Measurements from ENCODE around the gene CLIC3.
A peak's percentile ranks its signal among the peaks of the same experiment; 100 is the strongest.

Gene CLIC3

DNA sequence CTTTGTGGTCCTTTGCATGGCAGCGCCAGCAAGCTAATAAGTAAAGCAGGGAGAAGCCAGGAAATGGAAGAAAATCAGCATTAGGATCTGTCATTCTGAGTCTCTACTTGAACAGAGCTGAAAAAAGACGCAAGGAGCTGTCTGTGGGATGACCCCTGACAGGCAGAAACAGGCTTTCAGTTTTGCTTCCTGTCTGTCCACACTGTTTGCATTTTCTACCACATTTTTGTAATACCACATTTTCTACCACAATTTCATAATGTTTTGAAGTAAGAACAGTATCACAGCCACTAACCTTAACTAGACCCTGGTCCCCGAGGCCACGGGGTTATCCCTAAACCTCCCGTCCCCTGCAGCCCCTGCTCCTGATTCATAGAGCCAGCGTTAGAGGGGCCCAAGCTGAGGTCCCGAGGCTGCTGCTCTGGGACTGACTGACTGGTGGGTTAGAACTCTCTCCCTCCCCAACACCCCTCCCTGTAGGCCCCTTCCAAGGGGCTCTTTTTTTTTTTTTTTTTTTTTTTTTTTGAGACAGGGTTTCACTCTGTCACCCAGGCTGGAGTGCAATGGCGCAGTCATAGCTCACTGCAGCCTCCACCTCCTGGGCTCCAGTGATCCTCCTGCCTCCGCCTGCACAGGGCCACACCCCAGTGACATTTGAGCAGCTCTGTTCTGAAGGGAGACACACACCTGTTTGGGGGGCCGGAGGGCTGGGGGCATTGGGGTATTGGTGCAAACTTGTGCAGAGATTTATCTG, 4.0 kb upstream of the CLIC3 start:
- DNase-seq (ENCODE audit: low spot score): peak; percentile 63

DNA sequence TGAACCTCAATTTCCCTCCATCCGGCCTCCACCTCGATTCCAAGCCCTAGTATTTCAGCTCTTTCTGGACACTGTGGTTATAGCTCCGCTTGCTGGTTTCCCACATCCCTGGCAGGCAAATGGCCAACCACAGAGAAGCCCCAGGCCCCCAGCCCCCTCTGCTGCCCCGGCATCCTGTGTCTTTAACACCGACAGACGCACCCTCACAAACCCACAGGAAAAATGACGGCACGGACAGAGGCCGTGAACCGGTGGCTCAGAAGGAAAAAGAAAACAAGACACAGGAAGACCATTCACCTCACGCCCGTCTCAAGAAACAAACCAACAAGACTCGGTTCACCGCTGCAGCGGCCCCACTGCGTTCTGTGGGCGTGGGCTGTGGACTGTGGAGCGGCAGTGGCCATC, 1.5 kb upstream of the CLIC3 start:
- DNase-seq (ENCODE audit: low spot score): peak; percentile 23

DNA sequence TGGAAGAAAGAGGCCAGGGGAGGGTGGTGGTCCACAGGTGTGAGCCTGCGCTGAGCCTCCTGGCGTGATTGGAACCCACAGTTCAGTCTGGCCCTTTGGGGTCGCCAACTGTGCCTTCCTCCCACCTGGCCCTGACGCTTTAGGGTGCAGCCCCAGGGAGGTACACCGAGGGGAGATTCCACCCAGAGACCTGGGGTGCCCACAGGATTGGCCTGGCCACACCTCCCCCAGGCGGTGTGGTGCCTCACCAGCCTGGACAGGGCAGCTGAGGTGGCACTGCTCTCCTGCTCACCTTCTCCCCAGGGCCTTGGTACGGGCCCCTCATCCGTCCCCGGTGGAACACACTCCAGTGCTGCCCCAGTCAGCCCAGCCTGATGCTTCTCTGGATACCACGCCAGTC, 1.0 kb upstream of the CLIC3 start:
- no peak for DNase-seq (ENCODE audit: low spot score)

DNA sequence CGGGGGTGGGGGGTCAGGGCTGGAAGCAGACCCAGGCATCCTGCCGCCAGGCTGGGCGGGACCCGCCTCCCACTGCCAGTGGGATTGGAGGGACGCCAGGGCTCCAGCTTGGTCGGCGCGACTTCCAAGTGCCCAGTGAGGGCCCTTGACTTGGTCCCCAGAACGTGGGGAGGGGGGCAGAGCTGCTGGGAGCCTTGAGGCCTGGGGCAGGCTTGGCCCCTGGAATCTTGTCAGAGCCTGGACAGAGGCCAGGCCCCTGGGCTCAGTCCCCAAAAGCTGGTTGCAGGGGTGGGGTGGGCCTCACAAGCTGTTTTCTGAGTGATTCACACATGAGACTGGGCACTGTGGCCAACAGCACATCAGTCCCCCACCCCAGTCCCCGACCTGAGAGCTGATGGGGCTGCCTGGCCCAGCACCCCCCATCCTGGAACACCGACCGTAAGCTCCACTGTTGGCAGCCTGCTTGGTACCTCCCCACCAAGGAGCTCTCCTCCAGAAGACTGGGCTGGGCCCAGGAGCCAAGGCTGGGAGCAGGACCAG, 526 bp downstream of the CLIC3 start:
- no peak for DNase-seq (ENCODE audit: low spot score)

DNA sequence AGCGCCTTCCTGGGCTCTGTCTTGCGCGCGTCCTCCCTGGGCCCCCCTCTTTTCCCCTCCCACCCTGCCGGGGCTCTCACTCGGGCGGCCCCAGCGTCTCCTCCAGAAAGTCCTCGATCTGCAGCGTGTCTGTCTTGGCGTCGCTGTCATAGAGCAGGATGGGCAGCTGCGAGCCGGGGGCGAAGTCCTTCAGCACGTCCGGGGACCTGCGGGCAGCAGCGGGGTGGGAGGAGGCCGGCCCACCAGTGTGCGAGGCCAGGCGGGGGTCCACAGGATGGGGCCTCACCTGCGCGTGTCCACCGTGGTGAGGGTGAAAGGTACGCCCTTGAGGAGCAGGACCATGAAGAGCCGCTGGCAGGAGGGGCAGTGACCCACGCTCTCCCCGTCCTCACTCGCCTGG, 1.0 kb downstream of the CLIC3 start:
- DNase-seq (ENCODE audit: low spot score): no peak

DNA sequence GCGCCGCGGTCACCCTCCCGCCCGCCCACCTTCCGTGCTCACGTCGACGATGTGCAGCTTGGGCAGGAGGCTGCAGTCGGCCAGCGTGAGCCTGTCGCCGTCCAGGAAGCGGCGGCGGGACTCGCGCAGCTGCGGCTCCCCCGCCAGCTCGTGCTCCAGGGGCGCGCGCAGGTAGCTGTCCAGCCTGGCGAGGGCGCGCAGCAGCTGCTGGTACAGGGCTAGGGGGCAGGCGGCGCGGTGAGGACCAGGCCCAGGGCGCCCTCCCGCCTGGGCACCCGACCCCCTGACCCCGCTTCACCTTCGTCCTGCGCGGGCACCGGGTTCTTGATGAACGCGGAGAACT, 1.5 kb downstream of the CLIC3 start:
- no peak for DNase-seq (ENCODE audit: low spot score)

DNA sequence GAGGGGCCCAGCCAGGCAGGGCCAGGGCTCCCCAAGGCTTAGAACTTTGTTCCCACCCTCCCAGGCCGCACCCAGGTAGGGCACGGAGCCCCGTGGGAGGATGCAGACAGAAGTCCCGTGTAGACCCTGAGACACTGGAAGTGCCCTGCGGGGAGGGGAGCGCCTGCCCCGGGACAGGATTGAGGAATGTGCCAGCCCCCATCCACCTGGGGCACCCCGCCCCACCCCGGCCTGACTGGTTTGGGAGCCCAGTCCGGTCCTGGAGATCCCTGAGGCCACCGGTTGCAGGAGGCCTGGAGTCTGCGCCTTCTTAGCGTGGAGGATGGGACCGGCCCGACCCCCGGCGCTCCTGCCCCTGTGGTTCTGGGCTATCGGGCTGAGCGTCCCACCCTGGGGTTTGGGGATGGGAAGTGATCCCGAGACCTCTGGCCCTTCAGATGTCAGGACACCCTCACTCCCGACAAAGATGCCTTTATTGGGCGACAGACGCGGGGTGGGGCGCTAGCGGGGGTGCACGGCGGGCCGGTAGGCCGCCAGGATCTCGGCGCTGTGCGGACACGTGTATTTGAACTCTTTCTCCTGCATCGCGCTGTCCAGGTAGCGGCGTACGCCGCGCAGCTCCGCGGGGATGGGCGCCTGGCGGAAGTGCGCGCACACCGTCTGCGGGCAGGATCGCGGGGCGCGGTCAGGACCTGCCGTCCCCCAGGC, 2.0 kb downstream of the CLIC3 start:
- no peak for DNase-seq (ENCODE audit: low spot score)

DNA sequence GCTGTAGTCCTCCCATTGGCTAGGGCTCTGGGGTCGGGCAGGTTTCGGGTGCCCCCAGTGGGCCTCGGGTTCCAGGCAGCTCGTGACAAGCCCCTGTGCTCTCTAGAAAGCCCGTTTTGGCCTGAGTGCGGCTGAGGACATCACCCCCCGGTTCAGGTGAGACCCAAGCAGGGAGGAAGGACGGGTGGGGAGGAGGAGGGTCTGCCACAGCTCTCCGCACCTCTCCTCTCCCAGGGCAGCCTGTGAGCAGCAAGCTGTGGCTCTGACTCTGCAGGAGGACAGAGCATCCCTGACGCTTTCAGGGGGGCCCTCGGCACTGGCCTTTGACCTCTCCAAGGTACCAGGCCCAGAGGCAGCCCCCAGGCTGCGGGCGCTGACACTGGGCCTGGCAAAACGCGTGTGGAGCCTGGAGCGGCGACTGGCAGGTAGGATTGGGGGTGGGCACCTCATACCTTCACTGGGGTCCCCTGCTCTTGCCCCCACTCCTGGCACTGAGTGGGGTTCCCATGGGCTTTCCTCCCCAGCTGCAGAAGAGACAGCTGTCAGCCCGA, 3.5 kb downstream of the CLIC3 start:
- no peak for DNase-seq (ENCODE audit: low spot score)

DNA sequence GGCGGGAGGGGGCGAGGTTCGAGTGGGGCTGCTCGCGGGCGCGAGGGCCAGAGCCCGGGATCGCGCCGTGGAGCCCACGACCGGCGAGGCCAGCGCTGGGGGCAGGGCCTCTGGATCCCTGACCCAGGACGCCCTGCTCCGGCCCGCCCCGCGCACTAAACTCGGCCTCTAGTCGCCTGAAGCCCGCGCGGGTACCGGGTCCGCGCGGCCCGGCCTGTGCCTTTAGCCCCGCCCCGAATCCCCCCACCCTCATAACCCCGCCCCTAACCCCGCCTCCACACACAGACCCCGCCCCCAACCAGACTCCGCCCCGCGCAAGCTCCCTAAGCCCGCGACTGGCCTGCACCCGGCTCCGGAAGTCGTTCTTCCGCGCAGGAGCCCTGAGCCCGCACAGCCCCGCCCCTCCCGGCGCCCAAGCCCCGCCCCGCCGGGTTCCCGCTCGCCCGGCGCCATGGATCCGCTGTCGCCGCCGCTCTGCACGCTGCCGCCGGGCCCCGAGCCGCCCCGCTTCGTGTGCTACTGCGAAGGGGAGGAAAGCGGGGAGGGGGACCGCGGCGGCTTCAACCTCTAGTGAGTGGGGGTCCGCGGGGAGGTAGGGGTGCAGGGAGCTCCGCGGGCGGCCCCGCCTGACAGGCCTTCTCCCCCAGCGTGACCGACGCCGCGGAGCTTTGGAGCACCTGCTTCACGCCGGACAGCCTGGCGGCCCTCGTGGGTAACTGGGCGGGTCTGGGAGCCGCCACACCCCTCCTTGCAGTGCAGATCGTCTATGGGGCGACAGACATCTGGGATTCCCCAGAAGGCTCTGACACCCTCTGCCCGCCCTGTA, 4.2 kb downstream of the CLIC3 start, which contains the start of gene PAXX:
PAXX (plus strand) TSS at position 430 of the 826 bp plus-strand sequence; CDS start at position 452, 22 bp downstream.
- peak; percentile 95 for DNase-seq (ENCODE audit: low spot score)

DNA sequence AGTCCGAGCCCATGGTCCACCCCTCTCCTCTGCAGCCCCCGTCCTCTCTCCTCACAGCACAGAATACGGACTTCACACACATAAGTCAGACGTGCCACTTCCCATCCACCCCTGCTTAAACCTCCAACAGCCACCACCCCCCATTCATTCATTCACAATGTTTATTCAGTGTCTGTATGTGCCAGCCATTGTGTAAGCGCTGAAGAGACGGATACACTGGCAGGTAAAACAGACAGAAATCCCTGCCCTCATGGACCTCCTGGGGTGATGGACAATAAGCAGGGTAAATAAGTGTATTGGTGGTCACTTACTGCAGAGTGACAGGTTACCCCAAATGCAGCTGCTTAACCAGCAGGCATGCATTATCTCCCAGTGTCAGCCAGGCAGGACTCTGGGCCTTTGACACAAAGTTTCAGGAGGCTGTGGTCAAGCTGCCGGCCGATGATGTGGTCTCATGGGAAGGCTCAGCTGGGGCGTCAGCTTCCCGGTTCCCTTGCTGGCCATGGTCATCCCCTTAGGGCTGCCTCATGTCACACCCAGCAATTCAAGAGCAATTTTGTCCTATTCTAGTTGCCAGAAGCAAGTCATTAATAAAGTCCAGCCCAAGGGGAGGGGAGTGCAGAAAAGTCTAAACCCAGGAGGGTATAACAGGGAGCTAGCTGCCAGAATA, 6.0 kb downstream of the CLIC3 start:
- DNase-seq (ENCODE audit: low spot score): no peak

DNA sequence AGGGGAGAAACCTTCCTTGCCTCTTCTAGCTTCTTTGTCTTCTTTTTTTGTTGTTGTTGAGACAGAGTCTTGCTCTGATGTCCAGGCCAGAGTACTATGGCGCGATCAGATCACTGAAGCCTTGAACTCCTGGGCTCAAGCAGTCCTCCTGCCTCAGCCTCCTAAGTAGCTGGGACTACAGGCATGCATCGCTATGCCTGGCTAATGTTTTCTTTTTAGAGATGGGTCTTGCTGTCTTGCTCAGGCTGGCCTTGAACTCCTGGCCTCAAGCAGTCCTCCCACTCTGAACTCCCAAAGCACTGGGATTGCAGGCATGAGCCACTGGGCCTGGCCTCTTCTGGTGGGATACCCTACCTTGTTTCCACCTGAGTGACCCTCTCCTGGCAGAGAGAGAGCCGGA, 7.5 kb downstream of the CLIC3 start:
- no peak for DNase-seq (ENCODE audit: low spot score)

DNA sequence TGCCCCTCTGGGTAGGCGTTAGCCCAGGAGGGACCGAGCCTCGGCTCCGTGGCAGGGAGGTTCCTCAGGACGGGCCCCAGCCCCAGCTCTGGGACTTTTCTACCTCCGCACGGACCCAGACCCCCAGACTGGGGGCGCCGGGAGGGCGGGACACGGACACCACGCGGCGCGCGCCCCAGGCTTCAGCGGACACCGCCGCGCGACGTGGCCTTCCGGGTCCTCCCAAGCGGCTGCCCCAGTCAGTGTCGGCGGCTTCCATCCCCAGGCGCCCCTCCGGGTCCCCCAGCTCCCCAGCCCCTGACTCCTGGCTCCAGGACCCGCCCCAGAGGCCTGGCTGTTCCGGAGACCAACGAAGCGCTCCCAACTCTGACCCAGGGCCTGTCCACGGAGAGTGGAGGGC, 10.5 kb downstream of the CLIC3 start:
- no peak for DNase-seq (ENCODE audit: low spot score)

DNA sequence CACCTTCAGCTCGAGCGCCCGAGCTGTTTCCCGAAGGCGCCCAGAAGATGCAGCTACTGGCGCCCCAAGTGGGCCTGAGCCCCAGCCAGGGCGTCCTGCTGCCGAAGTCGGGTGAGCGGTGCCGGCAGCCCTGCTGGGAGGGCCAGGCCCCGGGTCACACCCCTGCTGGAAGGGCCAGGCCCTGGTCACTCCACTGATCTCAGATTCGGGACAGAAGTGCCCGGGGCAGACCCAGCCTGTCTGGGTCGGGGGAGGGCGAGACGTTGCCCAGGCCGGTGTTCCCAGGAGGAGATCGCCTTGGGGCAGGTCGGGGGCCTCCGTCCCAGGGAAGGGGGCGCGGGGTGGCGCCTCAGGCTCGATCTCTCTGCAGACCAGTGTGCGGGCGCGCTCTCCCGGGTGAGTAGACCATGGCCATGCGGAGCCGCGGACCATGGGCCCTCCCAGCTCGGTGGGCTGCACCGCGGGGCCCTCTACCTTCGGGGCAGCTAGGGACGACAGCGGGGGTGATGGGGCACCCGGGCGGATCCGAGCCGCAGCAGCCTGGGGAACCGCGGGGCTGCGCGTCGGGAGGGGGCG, 11.3 kb downstream of the CLIC3 start:
- DNase-seq (ENCODE audit: low spot score): no peak

DNA sequence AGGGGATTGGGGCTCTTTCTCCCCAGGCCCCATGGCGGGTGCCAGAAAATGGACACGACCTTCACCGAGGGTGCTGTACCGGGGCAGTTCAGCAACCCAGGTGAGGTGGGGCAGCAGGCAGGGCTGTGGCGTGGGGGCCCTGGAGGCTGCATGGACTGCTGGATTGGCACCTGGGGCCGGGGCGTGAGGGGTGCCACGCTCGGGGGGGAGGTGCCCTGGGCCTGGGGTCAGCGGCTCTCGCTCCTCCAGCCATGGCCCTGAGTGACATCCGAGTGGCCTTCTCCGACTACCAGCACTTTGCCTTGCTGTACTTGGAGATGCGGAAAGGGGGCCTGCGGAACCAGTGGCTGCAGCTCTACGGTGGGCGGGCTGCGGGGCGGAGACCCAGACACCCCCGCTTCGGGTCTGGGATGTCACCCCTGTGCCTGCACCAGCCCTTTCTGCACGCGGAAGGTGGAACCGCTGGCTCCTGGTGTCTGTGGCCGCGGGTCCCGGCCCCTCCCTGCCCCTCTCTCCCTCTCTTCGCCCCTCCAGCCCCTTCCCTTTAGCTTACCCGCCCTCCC, 11.8 kb downstream of the CLIC3 start:
- no peak for DNase-seq (ENCODE audit: low spot score)

DNA sequence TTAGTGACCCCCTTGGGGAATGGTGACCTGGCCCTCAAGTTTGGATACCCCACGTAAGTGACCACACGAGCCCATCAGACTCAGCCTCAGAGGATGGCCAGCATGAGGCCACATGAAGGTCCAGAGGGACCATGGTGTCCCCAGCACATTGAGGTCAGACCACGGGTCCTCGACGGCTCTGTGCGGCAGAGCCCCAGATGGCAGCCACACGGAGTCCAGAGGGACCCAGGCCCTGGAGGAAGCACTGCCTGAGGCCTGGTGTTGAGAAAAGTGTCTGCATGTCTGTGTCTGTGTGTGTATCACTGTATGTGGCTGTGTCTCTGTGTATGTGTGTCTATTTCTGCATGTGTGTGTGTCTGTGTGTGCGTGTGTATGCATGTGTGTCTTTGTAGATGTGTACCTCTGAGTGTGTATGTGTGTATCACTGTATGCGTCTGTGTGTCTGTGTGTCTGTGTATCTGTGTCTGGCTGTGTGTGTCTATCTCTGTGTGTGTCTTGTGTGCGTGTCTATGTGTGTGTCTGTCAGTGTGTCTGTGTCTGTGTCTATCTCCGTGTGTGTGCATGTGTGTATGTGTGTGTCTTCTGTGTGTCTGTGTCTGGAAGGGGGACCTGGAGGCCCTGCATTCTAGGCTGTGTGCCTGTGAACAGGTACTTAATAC, 12.6 kb downstream of the CLIC3 start:
- no peak for DNase-seq (ENCODE audit: low spot score)

DNA sequence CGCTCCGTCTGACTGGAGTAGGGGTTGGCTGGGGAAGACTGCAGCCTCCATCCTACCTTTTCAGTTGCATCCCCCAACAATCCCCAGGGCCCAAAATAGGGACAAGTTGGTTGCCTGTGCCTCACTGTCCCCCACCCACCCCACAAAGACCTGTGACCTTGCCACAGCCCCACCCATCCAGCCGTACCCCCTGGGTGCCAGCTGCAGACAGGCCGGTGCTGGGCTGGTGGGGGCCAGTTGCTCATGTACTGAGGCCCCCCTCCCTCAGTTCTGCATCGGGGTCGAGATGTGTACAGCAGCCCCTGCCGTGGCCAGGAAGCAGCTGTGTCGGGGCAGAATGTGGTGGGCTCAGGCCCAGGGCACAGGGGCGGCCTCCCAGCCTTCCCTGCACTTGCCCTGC, 13.2 kb downstream of the CLIC3 start:
- no peak for DNase-seq (ENCODE audit: low spot score)

DNA sequence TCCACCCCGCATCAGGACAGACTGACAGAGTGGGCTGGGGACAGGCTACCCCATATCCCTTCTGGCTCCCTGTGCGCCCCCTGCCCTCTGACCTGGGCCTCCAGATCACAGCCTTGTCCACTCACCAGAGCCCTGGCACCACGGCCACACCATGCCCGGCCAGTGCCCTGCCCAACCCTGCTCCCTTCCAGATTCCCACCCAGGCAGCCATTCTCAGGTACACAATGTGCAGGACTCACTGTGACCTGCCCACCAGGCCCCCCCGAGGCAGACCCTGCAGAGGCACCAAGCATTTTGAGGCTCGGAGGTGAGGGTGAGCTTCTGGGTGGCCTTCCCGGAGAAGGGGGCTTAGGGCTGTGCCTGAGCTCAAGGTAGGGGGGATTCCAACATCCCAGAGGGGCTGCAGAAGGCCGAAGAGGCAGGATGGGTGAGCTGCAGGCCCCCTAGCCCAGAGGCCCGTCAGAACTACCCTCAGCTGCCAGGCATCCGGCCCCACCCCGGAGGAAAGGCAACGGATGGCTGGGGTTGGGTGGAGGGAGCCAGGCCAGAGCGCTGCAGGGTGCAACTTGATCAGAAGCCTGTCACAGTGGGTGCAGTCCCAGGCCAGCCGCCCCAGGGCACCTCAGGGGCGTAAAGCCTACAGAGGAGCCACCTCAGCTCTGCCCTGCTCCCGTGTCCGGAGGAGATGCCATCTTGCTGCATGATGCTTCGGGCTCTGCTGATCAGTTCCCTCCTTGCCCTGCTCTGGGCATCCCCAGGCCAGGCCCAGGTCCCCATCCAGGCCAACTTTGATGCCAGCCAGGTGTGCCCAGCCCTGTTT, 13.9 kb downstream of the CLIC3 start, which contains the start of gene LCNL1:
LCNL1 (plus strand) TSS at position 762 of the 820 bp plus-strand sequence. CDS start 594 bp downstream, outside the sequence.
- DNase-seq (ENCODE audit: low spot score): no peak

DNA sequence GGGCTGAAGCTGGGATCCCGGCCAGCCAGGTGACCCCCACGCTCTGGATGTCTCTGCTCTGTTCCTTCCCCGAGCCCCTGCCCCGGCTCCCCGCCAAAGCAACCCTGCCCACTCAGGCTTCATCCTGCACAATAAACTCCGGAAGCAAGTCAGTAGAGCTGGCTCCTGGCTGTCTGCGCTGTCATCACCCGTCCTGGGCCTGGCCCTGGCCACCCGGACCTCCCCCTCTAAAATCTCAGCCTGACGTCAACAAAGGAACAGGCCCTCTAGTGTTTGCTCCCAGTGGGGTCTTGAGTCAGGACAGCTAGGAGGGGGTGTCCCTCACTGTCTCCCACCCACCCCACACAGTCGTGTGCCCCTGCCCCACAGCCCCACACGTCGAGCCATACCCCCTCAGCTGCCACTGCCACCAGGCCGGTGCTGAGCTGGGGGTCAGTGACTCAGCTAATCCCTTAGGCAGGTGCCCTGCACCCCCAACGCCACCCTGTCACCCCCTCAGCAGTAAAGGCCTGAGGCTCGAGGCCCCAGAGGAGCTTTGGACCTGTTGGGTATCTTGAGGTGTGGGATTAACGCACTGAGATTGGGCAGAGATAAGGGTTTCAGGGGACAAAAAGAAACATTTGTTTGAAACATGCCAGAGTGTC, 14.7 kb downstream of the CLIC3 start:
- no peak for DNase-seq (ENCODE audit: low spot score)
